RCC 7860 (cell line): ENCODE measurements around the gene ME3.

Experiments used
- DNase-seq: peaks from one replicate; pipeline ENCODE4 v3.0.0-alpha.2; 2015; ENCODE audit warnings: low spot score
- FAIRE-seq: peaks from 2 replicates; lab custom pipeline; 2012; peaks lifted over from hg19 to GRCh38; lab: Jason Lieb, UNC

Gene ME3

GRCh38 chr11:86589856-86590589, 82.4 kb downstream of the ME3 start:
- DNase-seq = no peak
- no peak for FAIRE-seq

DNA sequence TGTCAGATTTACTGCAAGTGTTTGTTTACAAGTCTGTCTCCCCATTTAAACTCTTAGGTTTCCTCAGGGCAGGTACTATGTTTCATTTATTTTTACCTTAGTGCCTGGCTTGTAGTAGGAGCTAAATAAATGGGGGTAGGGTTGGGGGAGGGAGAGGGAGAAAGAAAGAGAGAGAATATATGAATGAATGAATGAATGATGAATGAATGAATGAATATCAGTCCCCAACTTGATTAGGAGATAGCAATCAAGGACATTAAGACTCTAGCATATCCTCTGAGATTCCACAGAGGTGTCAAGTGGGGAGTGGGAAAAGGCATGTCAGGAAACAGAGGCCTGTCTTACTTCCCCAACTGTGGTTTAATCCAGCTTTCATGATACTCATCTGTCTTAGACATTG, 83.2 kb downstream of the ME3 start:
- FAIRE-seq (no peak), DNase-seq (no peak)

DNA sequence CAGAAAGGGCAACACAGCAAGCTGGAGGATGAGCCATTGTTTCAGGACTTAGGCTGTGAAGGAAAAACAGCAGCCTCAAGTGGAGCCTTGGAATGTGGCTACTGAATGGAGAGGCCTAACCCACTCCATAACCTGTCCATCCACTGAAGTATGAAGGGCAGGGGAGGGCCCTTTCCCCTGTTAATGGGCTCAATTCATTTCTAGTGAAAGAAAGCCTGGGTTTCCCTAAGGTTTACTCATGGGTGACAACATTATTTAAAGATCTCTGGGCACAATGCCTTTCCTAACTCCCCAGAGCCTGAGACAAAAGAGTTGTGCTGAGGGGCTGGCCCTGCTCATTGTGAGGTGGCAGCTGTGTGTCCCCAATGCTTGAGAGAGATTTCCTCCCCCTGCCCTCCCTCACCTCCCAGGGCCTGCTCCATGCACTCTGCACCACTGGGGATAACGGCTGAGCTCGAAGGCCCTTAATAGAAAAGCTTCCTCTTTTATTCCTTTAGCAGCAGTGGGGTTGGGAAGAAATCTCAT, 83.8 kb downstream of the ME3 start:
- FAIRE-seq (no peak), DNase-seq (no peak)

GRCh38 chr11:86587264-86588193, 84.9 kb downstream of the ME3 start:
- DNase-seq (no peak), FAIRE-seq (no peak)

DNA sequence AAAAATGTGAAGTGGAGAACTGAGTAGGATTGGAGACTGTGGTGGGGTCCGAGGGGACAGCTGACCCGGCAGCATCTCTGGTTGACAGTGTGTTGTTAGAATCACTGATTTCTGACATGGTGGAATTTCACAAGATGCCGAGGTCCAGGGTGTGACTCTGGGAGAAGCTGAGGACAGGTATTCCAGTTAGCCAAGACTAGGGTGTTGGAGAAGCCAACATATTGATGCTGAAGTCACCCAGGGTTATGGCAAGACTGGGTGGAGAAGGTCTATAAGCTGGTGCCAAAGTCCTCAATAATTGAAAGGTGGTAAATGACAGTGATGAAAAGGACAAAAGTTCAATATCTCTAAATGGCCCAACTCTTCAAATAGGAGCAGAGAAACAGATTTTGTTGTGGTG, 86.1 kb downstream of the ME3 start:
- no peak for FAIRE-seq
- DNase-seq = no peak

DNA sequence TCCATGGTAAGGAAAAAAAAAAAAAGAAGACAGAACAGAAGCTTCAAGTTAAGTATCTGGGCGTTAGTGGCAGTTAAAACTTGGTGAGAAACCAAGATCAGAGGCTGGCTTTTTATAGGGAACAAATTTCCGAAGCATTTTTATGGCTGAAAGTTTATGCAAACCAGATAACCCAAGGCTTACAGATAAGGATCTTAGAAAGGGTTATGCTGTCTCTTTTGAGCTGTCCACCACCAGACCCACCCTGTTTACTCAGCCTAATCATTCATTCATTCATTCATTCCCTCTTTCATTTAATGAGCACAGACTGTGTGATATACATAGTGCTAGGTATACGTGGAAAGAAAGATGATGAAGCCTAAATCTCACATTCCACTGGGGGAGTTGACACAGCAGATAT, 89.5 kb downstream of the ME3 start:
- DNase-seq (no peak), FAIRE-seq (no peak)

- no peak for DNase-seq
- no peak for FAIRE-seq
Observed at GRCh38 chr11:86580535-86580934, 91.9 kb downstream of the ME3 start.

DNA sequence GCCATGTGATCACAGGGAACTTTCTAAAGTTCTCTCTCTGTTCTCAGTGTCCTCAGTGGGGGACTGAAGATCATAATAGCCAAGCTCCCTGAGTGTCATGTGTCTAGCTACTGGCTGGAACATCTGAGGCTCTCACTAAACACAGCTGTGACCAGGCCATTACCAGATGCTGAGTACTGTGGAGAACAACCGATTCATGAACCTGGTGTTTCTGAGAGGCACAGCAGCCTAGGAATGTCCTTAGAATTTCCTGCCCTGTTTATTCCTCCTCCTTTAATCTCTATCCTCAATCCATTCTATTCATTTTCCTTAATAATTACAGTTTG, 93.0 kb downstream of the ME3 start:
- FAIRE-seq = no peak
- DNase-seq = no peak

DNA sequence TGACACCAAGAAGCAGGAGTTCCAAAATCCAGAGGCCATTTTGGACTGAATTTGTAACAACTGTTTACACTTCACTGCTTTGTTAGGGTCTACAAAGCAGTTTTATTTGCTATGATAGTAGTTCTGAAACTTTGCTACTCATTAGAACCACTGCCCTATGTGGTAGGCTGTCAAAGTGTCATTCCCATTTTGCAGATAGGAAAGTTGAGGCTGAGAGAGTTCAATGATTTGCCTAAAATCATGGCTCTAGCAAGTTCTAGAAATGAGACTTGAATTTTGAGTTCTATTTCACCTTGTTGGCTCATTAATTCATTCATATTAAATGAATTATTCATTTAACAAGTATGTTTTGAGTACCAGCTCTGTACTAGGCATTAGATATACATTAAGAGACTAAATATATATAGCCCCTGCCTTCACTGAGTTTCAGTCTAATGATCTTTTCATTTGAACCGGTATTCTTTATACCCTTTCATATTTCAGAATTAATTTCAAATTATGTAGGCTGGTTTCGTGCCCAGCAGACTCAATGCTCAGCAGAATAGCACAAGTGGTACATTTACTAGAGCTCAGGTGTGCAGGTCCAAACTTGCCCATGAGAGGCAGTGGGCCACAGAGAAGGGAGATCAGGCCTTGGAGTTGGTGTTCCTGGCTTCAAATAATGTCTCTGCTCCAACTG, 93.5 kb downstream of the ME3 start:
- no peak for FAIRE-seq
- DNase-seq = no peak

DNA sequence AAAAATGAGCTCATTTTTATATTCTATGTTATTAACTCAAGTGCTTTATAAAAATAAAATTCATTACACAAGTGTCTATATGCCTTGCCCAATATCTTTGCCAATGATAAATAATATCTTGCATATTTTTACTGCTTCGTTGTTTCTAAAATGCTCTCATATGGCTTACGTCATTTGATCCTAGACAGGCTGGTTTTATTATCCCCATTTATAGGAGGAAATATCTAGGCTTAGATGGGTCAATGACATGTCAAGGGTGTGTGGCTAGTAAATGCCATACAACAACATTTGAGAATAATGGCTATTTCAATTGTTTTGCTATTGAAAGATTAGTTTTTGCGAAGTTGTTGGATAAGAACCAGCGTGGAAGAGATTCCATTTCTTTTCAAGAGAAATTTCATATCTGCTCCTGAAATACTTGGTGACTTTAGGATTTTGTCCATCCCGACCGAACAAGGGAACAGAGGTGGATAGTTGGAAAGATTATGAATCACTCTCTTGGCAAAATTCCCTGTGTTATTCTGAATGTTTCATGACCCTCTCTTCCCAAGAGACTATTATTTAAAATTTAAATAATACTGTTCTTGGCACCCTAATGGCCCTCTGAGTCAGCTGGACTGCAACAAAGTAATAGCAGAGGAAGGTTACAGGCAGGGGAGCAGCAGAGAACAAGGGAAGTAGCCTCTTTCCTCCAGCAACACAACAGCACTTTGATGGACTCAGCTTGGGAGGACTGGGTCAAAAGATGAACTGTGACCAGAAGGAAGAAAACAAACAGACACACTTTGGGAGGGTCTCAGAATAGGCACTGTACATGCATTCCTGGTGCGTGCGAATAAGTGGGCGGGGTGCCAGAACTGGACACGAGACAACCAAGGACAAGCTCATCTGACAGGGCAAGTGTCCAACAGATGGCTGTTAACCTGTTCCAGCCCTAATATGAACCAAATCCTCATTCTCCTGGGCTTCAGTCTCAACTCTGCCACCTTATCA, 94.5 kb downstream of the ME3 start:
- peak; percentile 63 for FAIRE-seq
- DNase-seq = peak; percentile 49

GRCh38 chr11:86576946-86577624, 95.3 kb downstream of the ME3 start:
- FAIRE-seq = no peak
- no peak for DNase-seq

DNA sequence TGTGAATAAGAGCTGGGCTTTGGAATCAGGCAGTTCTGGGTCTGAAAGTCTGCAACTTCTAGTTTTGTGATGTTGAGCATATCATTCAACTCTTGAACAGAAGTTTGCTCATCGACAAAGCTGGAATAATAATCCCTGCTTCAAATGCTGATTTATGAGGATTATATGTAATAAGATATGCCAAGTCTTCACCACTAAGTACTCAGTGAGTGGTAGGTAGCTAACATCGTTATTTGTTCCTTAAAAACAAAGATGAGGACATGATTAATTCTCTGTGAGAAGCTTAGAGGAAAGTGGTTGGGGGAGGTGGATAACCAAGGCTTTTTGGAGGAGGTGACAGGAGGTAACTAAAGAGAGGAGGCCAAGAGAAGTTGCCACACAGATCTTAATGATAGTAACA, 96.5 kb downstream of the ME3 start:
- no peak for FAIRE-seq
- no peak for DNase-seq

GRCh38 chr11:86575208-86575855, 97.1 kb downstream of the ME3 start:
- peak; percentile 56 for DNase-seq
- FAIRE-seq = peak; percentile 59

GRCh38 chr11:86574493-86575207, 97.8 kb downstream of the ME3 start:
- FAIRE-seq = no peak
- DNase-seq = peak; percentile 64

DNA sequence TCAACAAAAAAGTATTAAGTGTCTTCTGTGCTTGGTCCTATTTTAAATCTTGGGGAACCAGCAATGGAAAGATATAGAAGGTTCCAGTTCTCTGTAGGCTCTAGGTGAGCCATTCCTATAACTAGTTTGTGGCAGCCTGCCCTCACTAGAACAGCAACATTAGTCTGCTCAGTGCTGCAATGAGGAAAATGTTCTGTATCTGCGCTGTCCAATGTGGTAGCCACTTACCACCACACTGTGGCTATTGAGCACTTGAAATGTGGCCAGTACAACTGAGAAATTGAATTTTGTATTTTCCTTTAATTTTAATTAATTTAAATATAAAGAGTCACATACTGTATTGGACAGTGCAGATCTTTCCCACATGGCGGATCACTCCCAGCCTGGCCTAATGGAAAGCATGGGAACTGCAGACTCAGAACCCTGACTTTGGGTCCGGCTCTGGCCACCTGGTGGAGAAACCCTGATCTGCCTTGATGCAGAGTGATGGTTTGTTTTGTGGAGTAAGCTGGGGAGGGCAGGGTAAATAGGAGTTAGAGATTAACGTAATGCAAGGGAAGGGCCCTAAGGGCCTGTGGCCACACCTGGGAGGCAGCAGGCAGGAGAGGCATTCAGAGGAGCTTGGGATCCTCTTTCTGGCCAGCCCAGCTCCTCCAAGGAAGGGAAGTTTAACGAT, 101.0 kb downstream of the ME3 start:
- FAIRE-seq (no peak), DNase-seq (peak; percentile 9)

DNA sequence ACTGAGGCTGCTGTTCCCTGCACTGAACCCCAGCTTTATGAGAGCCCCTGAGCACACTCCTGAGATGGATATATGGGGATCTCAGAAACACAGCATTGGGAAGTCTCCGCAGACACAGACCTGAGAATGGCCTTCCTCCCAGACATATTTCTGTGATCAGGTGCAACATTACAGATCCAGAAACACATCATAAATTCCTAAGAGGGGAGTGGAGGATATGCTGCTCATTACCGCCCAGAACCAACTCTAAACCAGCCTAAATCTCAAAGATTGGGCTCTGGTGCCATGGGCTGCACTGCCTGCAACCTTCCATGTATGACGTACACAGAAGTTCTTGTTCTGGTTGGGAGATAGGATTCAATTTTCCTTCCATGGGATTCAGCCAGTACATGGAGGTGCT, 102.0 kb downstream of the ME3 start:
- no peak for DNase-seq
- no peak for FAIRE-seq

DNA sequence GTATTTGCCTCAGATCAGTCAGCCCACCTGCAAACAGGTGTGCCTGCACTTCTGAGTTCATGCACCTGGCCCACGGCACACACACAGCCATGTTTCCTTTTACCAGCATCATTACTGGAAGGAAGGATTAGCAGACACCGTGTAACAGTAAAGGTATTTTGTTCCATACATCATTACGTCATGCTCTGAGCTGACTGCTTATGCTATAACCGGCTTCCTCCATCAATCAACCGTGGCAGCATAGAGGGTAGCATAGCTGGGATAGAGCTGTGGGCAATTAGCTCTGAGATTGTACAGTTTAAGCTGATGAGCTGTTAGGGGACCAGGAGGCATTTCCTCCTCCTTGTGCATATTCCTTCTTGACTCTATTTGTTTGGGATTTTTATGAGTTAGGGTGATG, 102.4 kb downstream of the ME3 start:
- no peak for FAIRE-seq
- DNase-seq = peak; percentile 65

DNA sequence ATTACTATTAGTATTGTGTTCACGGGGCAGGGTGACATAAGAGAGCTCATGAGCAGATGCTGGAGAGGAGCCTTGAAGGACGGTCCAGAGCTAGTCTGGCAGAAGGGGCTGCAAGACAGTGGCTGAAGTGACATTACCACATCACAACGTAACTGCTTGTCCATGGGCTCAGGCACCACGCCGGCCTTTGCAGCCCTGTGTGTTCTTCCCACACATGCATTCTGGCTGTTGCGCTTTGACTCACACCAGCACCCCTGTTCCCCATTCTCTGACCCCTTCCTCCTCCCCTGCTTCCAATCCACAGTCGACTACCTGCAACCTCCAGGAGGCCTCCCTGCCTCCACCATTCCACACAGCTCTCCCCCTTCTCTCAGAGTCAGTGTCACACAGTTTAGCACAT, 103.3 kb downstream of the ME3 start:
- DNase-seq = no peak
- FAIRE-seq = no peak
